ENCODE results near the gene ATXN3L.

The ATXN3L gene

GRCh38 chrX:13319953-13320352, at the start of gene ATXN3L:
ATXN3L (minus strand) TSS chrX:13320053; CDS start chrX:13319934, 119 bp downstream.
- no peak for FAIRE-seq

- FAIRE-seq: no peak
Measured at GRCh38 chrX:13369256-13370030, 49.6 kb upstream of the ATXN3L start.

GRCh38 chrX:13367950-13368349, 48.1 kb upstream of the ATXN3L start:
- no peak for FAIRE-seq

DNA sequence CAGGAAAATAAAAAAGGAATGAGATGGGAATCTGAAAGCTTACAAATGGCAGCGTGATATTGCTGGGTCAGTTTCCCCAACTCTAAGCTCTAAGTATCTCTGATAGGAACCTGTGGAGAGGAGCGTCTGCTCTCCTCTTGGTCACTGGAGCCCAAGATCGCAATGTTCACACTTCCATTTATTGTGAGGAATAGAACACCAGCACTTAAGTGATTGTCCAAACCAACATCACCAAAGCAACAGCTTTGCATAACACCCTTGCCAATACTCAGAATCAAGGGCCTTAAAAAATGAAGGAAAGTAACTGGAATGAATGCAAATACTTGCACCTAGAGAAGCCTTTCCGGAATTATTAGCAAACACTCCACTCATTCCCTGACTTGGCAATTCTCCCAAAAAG, 46.8 kb upstream of the ATXN3L start:
- FAIRE-seq: no peak

DNA sequence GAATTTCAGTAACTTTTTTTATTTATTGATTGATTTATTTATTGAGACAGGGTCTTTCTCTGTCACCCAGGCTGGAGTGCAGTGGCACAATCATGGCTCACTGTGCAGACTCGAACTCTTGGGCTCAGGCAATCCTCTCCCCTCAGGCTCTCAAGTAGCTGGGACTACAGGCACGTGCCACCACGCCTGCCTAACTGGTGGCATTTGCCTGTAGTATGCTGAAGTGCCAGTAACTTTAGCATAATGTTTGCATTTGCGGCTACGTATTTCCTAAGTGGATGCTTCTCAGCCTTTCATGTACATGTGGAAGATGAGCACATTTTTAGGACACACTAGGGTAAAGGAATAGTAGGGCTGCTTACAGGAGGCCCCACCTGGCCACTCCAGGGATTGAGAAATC, 45.3 kb upstream of the ATXN3L start:
- no peak for FAIRE-seq

DNA sequence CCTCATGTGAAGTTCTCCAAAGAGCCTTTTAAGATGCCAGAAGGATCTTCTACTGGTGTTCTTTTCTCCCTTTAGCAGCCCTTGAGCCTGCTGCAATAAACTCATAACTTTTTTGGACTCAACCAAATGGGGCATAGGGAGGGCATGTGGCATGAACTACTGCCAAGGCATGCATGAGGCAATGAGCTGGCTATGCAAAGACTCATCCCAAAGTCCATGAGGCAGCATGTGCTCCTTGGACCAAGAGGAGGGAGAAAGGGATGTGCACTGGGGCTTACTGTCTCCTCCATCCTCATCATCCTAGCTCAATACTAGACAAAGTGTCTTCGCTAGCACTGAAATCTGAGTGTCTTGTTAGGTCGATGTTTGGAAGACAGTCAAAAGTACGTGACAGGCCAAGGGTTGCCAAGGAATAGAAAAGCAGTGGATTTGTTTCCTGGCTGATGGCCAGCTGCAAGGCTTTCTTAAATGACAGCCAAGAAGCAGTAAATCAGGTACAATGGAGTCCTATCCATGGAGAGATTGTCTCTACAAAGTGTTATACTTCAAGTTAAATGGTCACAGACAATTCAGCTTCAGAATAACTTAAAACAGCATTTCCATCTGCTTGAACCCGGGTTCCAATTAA, 44.5 kb upstream of the ATXN3L start:
- FAIRE-seq: no peak

DNA sequence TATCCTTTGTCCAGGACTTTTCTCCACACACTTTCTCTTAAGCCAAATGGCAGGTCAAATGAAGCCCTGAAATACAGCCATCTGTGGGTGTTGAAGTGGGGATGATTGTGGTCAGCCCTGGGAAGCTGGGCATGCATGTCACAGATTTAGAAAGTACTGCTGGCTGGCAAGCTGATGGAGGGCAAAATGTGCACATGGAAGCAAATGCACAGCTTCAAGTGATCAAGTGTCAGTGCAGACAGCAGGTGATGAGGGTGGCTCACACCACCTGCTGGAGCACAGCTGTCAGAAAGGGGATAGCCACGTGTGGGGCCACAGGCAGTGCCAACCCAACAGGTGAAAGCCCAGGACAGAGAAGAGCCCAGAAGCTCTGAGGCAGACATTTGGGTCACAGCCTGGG, 40.3 kb upstream of the ATXN3L start:
- FAIRE-seq: no peak

DNA sequence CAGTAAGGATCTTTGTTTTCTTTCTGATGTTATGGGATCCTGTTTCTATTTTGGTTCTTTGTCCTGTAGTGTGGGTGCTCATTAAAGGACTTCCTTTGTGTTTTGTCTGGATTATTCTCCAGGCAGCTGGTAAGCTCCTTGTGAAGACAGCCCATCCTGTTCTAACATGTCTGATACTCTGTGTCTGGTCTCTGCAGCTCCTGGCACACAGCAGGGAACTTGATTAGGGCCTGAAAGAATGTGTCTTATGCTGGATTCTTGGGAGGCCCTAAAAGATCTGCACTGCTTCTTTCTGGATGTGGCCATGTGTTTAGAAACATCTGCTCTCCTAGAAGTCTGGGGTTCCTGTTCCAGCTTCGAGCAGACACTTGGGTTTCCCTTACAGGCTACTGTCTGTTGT, 38.1 kb upstream of the ATXN3L start:
- FAIRE-seq: no peak

GRCh38 chrX:13346646-13347045, 26.8 kb upstream of the ATXN3L start:
- no peak for FAIRE-seq

GRCh38 chrX:13345438-13345837, 25.6 kb upstream of the ATXN3L start:
- no peak for FAIRE-seq

GRCh38 chrX:13345037-13345436, 25.2 kb upstream of the ATXN3L start:
- FAIRE-seq: no peak

DNA sequence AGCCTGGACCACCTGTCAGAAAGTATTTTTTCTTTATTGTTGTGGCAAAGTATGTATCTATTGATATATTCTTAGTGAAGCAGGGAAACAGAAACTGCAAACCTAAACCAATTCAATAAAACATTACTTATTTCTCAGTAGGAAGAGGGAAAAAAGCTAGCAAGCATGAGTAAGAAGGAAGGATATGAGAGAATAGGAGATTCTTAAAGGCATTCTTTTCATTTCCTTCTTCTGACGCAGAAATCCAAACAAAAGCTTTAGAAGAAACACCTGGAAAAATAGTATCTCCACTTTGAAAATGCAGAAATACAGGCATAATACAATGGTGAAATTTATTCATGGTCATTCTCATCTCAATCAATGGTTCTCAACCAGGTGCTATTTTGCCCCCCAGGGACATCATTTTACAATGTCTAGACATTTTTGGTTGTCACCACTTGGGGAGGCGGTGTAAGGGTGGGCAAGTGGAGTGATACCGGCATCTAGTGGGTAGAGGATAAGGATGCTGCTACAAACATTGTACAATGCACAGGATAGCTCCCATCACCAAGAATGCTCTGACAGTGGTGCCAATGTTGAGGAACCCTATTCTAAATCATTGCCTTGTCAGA, 21.7 kb upstream of the ATXN3L start:
- FAIRE-seq: no peak

- FAIRE-seq: no peak
Measured at GRCh38 chrX:13340182-13340791, 20.4 kb upstream of the ATXN3L start.

DNA sequence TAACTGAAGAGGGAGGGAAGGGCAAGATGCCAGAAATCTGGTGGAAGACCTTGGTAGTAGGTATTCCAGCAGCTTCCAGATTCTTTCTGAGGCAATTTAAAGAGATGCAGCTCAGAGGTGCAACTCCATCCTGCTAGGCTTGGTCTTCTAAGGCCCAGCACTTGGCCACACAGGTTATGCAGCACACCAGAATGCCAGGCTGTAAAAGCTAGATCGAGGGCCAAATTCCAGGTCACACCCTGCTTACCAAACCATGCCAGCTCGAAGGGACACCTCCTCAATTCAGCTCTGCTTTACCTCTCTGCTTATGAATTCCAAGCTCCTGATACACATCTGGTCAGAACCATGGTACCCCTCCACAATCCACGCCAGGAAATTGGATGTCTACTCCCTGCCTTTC, 19.8 kb upstream of the ATXN3L start:
- no peak for FAIRE-seq

- FAIRE-seq: no peak
Measured at GRCh38 chrX:13338996-13339515, 19.2 kb upstream of the ATXN3L start.

DNA sequence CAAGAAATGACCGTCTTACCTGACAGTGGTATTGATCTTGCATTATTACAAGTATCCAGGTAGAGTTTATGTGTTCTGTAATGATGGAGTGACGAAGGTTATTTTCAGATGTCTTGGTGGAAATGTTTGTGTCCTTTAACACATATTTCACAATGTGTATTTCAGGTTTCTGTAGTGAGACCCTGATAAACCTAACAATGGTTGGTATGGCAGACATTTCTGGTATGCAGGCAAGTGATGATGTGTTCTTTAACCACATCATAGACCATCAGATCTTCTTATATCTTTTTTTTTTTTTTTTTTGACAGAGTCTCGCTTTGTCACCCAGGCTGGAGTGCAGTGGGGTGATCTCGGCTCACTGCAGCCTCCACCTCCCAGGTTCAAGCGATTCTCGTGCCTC, 14.6 kb upstream of the ATXN3L start:
- FAIRE-seq: no peak

- FAIRE-seq: no peak
Measured at GRCh38 chrX:13330446-13330845, 10.6 kb upstream of the ATXN3L start.

DNA sequence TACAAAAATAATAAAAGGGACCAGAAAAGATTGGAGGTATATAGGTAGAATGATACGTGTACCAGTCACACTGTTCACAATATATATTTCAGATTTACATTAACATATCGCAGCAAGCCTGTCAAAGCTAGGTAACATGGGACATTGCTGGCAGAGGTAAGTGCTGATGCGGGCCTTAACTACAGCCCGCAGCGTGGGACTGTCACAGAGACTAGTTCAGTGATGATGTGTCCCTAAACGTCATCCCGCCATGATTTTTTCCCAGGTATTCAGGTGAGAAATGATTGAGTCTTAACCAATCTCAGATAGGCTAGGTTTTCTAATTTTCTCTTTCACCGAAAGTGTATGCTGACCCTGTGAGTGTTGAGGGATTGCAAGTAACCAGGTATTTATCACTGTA, 7.8 kb upstream of the ATXN3L start:
- FAIRE-seq: no peak

GRCh38 chrX:13323241-13323640, 3.4 kb upstream of the ATXN3L start:
- FAIRE-seq: no peak

DNA sequence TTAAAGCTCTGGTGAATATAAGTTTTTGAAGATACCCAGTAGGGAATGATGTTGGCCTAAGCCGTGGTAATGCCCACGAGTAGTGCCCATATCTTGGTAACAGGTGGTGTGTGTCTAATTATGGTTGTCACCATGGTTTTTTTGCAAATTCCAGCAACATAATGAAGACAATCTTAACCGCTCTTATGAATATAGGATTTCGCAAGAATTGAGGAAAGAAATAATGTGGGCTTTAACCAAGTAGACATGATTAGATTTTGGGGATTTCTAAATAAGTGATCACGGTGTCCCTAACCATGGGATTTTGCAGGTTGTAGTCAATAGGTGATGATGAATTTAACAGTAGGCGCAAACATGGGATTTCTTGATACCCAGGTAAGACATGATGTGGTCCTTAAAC, 2.5 kb downstream of the ATXN3L start:
- FAIRE-seq: no peak

GRCh38 chrX:13311560-13311959, 8.3 kb downstream of the ATXN3L start:
- no peak for FAIRE-seq

DNA sequence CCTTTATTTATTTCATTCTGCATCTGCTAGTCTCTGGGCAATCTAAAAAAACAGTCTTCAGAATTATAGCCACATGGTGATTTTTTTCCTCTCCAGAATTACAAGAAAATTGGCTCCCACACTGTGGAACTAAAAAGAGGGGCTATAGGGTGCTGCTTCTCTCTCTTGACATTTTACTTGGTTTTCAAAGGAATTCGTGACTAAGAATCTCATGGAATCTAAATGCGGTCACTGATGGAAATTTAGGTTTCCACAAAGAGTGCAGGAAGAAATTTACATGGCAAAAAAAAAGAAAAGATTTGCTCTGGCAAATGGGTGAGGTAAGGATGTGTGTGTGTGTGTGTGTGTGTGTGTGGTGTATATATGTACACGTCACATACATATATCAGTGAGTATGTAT, 10.2 kb downstream of the ATXN3L start:
- FAIRE-seq: no peak

DNA sequence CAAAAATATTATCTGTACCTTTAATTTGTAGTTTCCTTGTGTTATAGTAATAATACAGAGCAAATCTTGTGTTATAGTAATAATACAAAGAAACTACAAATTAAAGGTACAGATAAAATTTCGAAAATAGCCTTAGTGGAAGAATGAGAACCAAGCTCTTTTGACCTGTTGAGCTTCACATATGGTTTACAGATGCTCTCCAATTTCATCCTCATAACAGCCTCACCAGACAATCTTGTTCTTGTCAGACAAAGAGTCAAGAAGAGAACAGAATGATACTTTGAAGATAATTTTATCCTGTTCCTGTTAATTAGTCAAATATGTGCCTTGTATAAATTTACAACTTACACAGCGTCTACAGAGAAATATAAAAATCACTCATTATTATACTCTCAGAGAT, 12.8 kb downstream of the ATXN3L start:
- no peak for FAIRE-seq

GRCh38 chrX:13305108-13305507, 14.7 kb downstream of the ATXN3L start:
- FAIRE-seq: no peak
